PFSK-1 (cell line): ENCODE data around the gene SLC9A9.

Experiments used
- FOXP2 ChIP-seq: optimal IDR thresholded peaks from 2 replicates; pipeline ENCODE3; 2011; ENCODE audit warnings: borderline replicate concordance, control low read depth, inconsistent platforms; ENCODE audit not compliant: insufficient read depth; ENCODE audit errors: extremely low read length, extremely low read depth
- POLR2AphosphoS5 ChIP-seq: IDR thresholded peaks from 2 replicates; pipeline ENCODE4 v1.6.1; 2012; ENCODE audit warnings: low read depth, mild to moderate bottlenecking, control low read depth, low read length, moderate library complexity
- SIN3A ChIP-seq: IDR thresholded peaks from 2 replicates; pipeline ENCODE4 v1.6.1; 2012; ENCODE audit warnings: mild to moderate bottlenecking, low read length, moderate library complexity, borderline replicate concordance; ENCODE audit not compliant: insufficient read depth
- TAF1 ChIP-seq: IDR thresholded peaks from 2 replicates; pipeline ENCODE4 v1.6.1; 2012; ENCODE audit warnings: low read length, control low read depth, borderline replicate concordance; ENCODE audit not compliant: insufficient read depth
- TF ChIP-seq, protein P1 (sequence below), 2 experiments: IDR thresholded peaks; 2 replicates each; pipeline versions ENCODE4 v1.6.1 to v1.8.0; 2011 to 2012; ENCODE audit warnings: low read depth in 2 of 2, low read length in 2 of 2, control low read depth in 1 of 2, inconsistent platforms in 1 of 2, mild to moderate bottlenecking in 1 of 2, moderate library complexity in 1 of 2; ENCODE audit not compliant: insufficient read depth in 1 of 2

The SLC9A9 gene

GRCh38 chr3:143351354-143351753, 496.9 kb downstream of the SLC9A9 start:
- TF ChIP-seq TAF1 (no peak), SIN3A (no peak), POLR2AphosphoS5 (no peak), FOXP2 (no peak)
- TF ChIP-seq, protein P1, sequence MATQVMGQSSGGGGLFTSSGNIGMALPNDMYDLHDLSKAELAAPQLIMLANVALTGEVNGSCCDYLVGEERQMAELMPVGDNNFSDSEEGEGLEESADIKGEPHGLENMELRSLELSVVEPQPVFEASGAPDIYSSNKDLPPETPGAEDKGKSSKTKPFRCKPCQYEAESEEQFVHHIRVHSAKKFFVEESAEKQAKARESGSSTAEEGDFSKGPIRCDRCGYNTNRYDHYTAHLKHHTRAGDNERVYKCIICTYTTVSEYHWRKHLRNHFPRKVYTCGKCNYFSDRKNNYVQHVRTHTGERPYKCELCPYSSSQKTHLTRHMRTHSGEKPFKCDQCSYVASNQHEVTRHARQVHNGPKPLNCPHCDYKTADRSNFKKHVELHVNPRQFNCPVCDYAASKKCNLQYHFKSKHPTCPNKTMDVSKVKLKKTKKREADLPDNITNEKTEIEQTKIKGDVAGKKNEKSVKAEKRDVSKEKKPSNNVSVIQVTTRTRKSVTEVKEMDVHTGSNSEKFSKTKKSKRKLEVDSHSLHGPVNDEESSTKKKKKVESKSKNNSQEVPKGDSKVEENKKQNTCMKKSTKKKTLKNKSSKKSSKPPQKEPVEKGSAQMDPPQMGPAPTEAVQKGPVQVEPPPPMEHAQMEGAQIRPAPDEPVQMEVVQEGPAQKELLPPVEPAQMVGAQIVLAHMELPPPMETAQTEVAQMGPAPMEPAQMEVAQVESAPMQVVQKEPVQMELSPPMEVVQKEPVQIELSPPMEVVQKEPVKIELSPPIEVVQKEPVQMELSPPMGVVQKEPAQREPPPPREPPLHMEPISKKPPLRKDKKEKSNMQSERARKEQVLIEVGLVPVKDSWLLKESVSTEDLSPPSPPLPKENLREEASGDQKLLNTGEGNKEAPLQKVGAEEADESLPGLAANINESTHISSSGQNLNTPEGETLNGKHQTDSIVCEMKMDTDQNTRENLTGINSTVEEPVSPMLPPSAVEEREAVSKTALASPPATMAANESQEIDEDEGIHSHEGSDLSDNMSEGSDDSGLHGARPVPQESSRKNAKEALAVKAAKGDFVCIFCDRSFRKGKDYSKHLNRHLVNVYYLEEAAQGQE (IDR thresholded peaks at IDR 0.05; ENCODE audit: insufficient read depth in 1 of 2, low read depth in 2 of 2, low read length in 2 of 2) = no peak

- TF ChIP-seq FOXP2 (no peak), SIN3A (no peak), POLR2AphosphoS5 (no peak), TAF1 (no peak)
- TF ChIP-seq, protein P1 (IDR thresholded peaks at IDR 0.05; ENCODE audit: insufficient read depth in 1 of 2, low read depth in 2 of 2, low read length in 2 of 2) = no peak
Observed at GRCh38 chr3:143349455-143349854, 498.8 kb downstream of the SLC9A9 start.

- TF ChIP-seq TAF1 = no peak
- TF ChIP-seq SIN3A = no peak
- TF ChIP-seq, protein P1 (IDR thresholded peaks at IDR 0.05; ENCODE audit: insufficient read depth in 1 of 2, low read depth in 2 of 2, low read length in 2 of 2) = no peak
- no peak for TF ChIP-seq POLR2AphosphoS5
- TF ChIP-seq FOXP2 = no peak
Observed at GRCh38 chr3:143348486-143349327, 499.6 kb downstream of the SLC9A9 start.

DNA sequence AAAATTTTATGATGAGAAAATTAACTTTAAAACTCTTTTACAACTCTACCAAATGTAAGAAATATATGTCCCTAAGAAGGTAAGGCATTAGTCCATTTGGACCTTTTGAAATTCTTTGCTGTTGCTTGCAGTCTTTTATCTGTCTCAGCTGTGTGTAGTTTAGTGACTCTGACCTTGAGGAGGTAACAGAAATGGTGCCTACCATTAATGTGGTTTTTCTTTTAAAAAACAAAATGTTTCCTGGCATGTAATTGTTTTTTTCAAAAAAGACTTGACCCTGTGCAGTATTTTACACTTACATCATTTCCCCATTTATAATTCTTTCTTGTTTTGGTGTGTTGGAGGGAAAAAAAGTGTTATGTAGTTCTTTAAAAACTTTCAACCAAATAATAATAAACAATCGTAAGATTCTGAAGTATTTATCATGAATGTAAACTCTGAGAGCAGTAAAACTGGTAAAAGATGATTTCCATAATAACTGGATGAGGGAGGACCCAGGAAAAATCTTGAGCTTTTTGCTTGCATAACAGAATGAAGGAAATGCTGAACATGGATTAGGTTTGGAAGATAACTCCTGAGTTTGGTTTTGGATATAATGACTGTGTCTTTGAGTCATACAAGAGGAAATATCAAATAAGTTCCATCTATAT, 503.6 kb downstream of the SLC9A9 start:
- TF ChIP-seq, protein P1 (IDR thresholded peaks at IDR 0.05; ENCODE audit: insufficient read depth in 1 of 2, low read depth in 2 of 2, low read length in 2 of 2) = no peak
- TF ChIP-seq TAF1 = no peak
- no peak for TF ChIP-seq SIN3A
- no peak for TF ChIP-seq FOXP2
- TF ChIP-seq POLR2AphosphoS5 = no peak
